Kidney (tissue), 14 donors: ENCODE results near the gene SHFL. TPM values are rescaled to one million over a fixed set of nuclear protein-coding genes. Genes with fewer than 3 reads are reported as not detected.
A peak's percentile ranks its signal among the peaks of the same experiment; 100 is the strongest.

Experiments
- DNase-seq, 5 donors: peaks; one replicate each; pipeline ENCODE4 v3.0.0-alpha.2; 2013 to 2020
- FAIRE-seq: peaks from 2 replicates; lab custom pipeline; 2012; peaks lifted over from hg19 to GRCh38; lab: Jason Lieb, UNC
- H3K27ac ChIP-seq, 2 donors: one replicate each; pipeline ENCODE4 v1.7.0; 2013; ENCODE audit warnings: low read depth in 2 of 2, low read length in 2 of 2, inconsistent platforms in 1 of 2
- H3K27me3 ChIP-seq: one replicate; pipeline ENCODE4 v1.7.1; 2013; ENCODE audit warnings: low read length, inconsistent platforms; ENCODE audit not compliant: control insufficient read depth, insufficient read depth
- H3K36me3 ChIP-seq, 3 donors: one replicate each; pipeline versions ENCODE4 v1.7.0 to v1.7.1; 2013; ENCODE audit warnings: low read length in 3 of 3, control low read depth in 1 of 3, inconsistent platforms in 1 of 3; ENCODE audit not compliant: insufficient read depth in 3 of 3, control insufficient read depth in 2 of 3
- H3K4me1 ChIP-seq, 3 donors: one replicate each; pipeline versions ENCODE4 v1.7.0 to v1.7.1; 2013; ENCODE audit warnings: low read length in 3 of 3, inconsistent platforms in 1 of 3, low read depth in 1 of 3; ENCODE audit not compliant: control insufficient read depth in 2 of 3, insufficient read depth in 2 of 3
- H3K4me3 ChIP-seq, 3 donors: one replicate each; pipeline versions ENCODE4 v1.7.0 to v1.8.1; 2013; ENCODE audit warnings: low read length in 3 of 3, control low read depth in 1 of 3, inconsistent platforms in 1 of 3
- H3K9ac ChIP-seq, 3 donors: one replicate each; pipeline versions ENCODE4 v1.7.0 to v1.7.1; 2013; ENCODE audit warnings: low read length in 3 of 3, control low read depth in 1 of 3, inconsistent platforms in 1 of 3
- H3K9me3 ChIP-seq, 3 donors: one replicate each; pipeline versions ENCODE4 v1.7.0 to v1.7.1; 2013; ENCODE audit warnings: low read length in 3 of 3, control low read depth in 1 of 3, inconsistent platforms in 1 of 3; ENCODE audit not compliant: control insufficient read depth in 2 of 3, insufficient read depth in 1 of 3
- CTCF ChIP-seq: IDR thresholded peaks from 3 replicates; pipeline ENCODE4 v1.5.1; 2012; ENCODE audit warnings: mild to moderate bottlenecking, moderate library complexity, borderline replicate concordance; ENCODE audit not compliant: insufficient read depth; ENCODE audit errors: extremely low read depth
- intact Hi-C: fragments of 100-400 bp; cut with DNase I; formaldehyde crosslinking; loops from one replicate; pipeline ENCODE4 v1.11.1; 2022
- polyA plus RNA-seq: library from polyadenylated mRNA; stranded (reverse); fragments of 350-450 nt; fragmentation: Illumina TruSeq; extraction: RNeasy Lipid Tissue Mini Kit (QIAGEN cat#74804); gene quantifications from one replicate; pipeline ENCODE4 v1.2.3, GENCODE V29; 2014; ENCODE audit warnings: low read depth, low replicate concordance; ENCODE audit not compliant: insufficient read depth
- total RNA-seq: library from RNA; stranded (reverse); fragmentation: NEBNext Ultra II Directional; extraction: Animal tissue kit (Norgen Biotek cat#: 25700); gene quantifications from one replicate; pipeline ENCODE4 v1.2.1, GENCODE V29; 2021
- donor health status: control.
- donor health status: control.
- donor health status: control.
- donor health status: control.
- donor health status: control.
- donor health status: DM: yes; HTN: yes; CAD: no.
- donor health status: Normal renal cell carcinoma (clear cell type).

Gene SHFL
- total and polyA plus RNA-seq, 2 donors from 2014 or later, result 36.4 to 42.5 TPM

DNA sequence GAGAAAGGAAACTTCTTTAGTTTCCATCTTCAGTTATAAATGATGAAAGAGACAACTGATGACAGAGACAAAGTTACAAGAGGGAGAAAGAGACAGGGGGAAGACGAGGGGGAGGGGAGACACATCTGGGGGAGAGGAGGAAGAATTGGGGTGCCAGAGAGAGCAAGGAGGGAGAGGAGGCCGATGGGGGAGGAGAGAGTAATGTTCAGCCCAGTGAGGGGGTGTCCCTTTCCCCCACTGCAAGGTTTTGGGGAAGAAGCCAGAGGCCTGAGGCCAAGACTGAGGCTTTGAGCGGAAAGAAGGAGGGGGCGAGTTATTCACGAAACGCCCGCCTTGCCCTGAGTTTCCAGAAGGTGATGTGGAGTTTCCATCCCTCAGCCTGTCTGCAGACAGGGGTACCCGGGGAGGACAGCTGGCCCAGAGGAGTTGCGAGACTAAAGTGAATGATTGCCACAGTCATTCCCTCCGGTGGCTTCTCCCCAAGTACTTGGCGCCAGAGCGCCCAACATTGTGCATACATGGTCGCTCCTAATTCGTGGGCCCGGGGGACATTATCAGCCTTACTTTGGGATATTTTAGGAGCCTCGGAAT, 19.5 kb downstream of the SHFL start:
- Histone ChIP-seq H3K4me3 (peak overlapping the region; percentile 28 to 73 (median 68)), H3K9me3 (no peaks in the 10 kb centered on the region), H3K9ac (no peak overlapping the region), H3K27ac (no peak overlapping the region), H3K27me3 (no peaks in the 10 kb centered on the region), H3K4me1 (peaks cover 0 to 8% (median 0%) of the 10 kb centered on the region in 3 donors), H3K36me3 (peaks cover 2 to 24% (median 11%) of the 10 kb centered on the region in 3 donors)
- no peak for TF ChIP-seq CTCF
- intact Hi-C loops, result no loop called here
- no peak for FAIRE-seq
- DNase-seq, result no peak

DNA sequence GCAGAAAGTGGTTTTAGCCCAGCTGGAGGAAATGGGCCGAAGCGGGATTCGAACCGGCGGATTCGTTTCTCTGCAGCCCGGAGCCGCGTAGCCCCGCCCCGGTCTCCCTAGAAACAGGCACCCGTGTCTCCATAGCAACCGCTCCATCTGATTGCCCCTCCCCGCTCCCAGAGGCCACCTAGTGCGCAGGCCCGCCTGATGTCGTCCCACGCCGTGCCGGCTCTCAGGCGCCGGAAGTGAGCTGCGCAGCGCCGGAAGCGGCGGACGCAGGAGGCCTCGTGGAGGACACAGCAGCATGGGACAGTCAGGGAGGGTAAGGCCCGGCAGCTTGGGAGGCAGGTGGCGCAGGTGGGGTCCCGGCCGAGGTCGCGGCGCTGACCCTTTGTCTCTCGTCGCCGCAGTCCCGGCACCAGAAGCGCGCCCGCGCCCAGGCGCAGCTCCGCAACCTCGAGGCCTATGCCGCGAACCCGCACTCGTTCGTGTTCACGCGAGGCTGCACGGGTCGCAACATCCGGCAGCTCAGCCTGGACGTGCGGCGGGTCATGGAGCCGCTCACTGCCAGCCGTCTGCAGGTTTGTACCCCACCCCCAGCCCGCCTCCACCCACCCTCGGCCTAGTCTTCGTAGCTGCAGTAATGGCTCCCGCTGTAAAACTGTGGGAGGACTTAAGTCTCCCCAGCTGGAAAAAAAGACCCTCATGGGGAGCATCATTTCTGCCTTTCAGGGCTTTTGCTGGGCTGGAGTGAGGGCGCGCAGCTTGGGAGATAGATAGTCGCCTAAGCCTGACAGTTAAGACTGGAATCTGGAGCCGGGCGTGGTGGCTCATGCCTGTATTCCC, 20.2 kb downstream of the SHFL start, which contains the start of gene PPAN:
TSS of gene PPAN (plus strand) at position 263 of the 837 bp plus-strand sequence. CDS start at position 296, 33 bp downstream.
- intact Hi-C loops, result no loop called here
- peaks cover 0 to 8% (median 0%) of the 10 kb centered on the region in 3 donors for H3K4me1 ChIP-seq
- peak within 1 kb of the TSS; percentile 63 to 73 (median 68) for H3K4me3 ChIP-seq
- H3K27ac ChIP-seq, result peak within 1 kb of the TSS in 1 of 2 donors; percentile 48
- peak; percentile 82 for FAIRE-seq
- peak; percentile 98 to 99 (median 99) for DNase-seq
- peak within 1 kb of the TSS; percentile 27 to 78 (median 55) for H3K9ac ChIP-seq
- no peaks in the 10 kb centered on the region for H3K27me3 ChIP-seq
- peaks cover 2 to 24% (median 11%) of the 10 kb centered on the region in 3 donors for H3K36me3 ChIP-seq
- TF ChIP-seq CTCF, result no peak
- H3K9me3 ChIP-seq, result no peaks in the 10 kb centered on the region

DNA sequence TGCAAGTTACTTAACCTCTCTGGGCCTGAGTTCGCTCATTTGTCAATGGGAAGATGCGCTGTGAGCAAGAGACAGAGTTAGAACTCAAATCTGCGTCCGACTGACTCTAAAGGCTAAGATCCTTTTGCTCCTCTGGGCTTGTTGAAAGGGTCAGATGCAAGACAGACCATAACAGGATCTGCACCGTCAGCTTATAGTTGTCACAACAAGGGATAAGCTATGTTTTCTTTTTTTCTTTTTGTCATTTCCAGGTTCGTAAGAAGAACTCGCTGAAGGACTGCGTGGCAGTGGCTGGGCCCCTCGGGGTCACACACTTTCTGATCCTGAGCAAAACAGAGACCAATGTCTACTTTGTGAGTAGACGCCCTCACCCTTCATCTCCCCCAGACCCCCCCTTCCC, 21.1 kb downstream of the SHFL start:
- peak overlapping the region in 1 of 3 donors; percentile 78 for H3K9ac ChIP-seq
- peaks cover 0 to 8% (median 0%) of the 10 kb centered on the region in 3 donors for H3K4me1 ChIP-seq
- intact Hi-C loops, result no loop called here
- peaks cover 2 to 24% (median 11%) of the 10 kb centered on the region in 3 donors for H3K36me3 ChIP-seq
- no peak for TF ChIP-seq CTCF
- peak in 1 of 5 donors; percentile 39 for DNase-seq
- H3K4me3 ChIP-seq, result peak overlapping the region in 2 of 3 donors; percentile 63 to 73
- no peak for FAIRE-seq
- H3K9me3 ChIP-seq, result no peaks in the 10 kb centered on the region
- no peak overlapping the region for H3K27ac ChIP-seq
- no peaks in the 10 kb centered on the region for H3K27me3 ChIP-seq
